Germinal center (tissue), 1 donor: ENCODE measurements around the gene SSX5.
"Not testable (repeated sequence)": the region's sequence is repeated elsewhere in the genome, so short reads cannot be mapped to it uniquely, and the experiment has no call there.

ENCODE experiments used
- DNase-seq: peaks from one replicate; pipeline ENCODE4 v3.0.0; 2012; ENCODE audit warnings: mixed read lengths, low spot score

The SSX5 gene, protein sequence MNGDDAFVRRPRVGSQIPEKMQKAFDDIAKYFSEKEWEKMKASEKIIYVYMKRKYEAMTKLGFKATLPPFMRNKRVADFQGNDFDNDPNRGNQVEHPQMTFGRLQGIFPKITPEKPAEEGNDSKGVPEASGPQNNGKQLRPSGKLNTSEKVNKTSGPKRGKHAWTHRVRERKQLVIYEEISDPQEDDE

DNA sequence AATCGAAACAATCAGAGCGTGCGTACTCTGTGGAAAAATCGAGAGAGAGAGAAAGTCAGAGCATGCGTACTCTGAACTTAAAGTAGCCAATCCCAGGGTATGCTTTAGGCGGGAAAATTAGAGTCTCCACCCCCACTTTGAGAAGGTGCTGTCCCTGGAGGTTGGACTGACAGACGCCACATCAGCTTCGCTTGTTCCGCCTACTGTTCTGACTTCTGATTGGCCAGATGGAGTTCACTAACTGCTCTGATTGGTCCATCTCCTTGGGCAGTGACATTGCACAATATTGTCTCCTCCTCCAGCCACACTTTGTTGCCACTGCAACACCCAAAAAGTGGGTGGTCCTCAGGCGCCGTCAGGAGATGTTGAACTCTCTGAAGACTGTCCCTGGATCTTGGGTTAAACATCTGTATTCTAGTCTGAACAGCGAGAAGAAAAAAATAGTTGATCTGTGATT lies at the start of gene SSX5:
TSS of gene SSX5 (minus strand) at position 51 of the 457 bp plus-strand sequence. CDS start 1,437 bp downstream, outside the sequence.
- DNase-seq: no peak

DNA sequence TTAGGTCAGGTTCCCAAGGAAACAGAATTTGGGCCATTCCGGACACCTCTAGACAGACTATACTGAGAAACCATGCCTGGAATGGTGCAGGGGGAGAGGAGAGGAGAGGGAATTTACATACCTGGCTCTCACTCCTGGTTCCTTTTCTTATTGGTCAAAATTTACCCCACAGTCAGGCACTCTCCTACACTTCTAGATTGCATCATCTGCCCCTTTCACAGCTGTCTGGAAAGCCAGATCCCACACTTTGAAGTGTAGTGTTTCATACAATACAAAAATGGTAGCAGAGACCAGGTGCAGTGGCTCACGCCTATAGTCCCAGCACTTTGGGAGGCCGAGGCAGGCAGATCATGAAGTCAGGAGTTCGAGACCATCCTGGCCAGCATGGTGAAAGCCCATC lies 27.6 kb upstream of the SSX5 start:
- not testable (repeated sequence) for DNase-seq

DNA sequence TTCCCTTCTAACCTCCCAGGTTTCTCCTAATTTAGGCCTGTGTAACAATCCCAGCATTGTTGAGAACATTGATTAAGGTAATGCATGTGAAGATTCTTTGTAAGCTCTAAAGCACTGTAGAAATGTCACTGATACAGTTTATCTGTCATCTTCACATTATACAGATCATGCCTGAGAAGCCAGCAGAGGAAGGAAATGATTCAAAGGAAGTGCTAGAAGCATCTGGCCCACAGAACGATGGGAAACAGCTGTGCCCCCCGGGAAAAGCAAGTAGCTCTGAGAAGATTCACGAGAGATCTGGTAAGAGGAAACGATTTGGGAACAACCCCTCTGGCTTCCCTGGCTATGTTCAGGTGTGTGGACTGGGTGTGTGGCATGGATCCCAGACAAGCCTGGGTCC lies 17.7 kb upstream of the SSX5 start:
- DNase-seq: not testable (repeated sequence)

DNA sequence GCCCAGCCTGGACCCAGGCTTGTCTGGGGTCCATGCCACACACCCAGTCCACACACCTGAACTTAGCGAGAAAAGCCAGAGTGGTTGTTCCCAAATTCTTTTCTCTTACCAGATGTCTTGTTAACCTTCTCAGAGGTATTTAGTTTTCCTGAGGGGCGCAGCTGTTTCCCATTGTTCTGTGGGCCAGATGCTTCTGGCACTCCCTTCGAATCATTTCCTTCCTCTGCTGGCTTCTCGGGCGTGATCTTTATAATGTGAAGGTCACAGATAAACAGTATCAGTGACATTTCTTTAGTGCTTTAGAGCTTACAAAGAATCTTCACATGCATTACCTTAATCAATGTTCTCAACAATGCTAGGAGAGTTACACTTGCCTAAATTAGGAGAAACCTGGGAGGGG lies 6.6 kb downstream of the SSX5 start:
- DNase-seq: not testable (repeated sequence)

DNA sequence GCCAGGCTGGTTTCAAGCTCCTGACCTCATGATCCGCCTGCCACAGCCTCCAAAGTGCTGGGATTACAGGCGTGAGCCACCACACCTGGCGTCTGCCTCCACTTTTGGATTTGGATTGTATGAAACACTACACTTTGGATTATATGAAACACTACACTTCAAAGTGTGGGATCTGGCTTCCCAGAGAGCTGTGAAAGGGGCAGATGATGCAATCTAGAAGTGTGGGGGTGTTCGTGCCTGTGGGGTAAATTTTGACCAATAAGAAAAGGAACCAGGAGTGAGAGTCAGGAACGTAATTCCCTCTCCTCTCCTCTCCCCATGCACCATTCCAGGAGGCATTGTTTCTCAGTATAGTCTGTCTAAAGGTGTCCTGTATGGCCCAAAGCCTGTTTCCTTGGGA lies 14.7 kb downstream of the SSX5 start:
- DNase-seq: not testable (repeated sequence)

DNA sequence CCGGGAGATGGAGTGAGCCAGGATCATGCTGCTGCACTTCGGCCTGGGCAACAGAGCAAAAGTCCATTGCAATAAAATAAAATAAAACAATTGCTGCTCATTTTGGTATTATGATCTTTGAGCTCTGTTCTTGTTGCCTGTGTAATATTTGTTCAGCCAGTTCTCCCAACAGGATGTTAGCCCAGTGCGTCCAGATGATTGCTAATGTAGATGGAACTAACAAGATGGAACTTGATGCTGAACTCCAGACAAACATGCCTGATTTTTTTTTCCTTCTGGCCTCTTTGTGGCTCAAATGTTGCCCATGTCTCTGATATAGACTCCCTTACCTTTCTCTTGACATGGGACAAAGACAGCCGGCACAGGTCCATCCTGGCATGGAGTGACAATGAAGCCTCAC lies 15.8 kb downstream of the SSX5 start:
- no peak for DNase-seq

DNA sequence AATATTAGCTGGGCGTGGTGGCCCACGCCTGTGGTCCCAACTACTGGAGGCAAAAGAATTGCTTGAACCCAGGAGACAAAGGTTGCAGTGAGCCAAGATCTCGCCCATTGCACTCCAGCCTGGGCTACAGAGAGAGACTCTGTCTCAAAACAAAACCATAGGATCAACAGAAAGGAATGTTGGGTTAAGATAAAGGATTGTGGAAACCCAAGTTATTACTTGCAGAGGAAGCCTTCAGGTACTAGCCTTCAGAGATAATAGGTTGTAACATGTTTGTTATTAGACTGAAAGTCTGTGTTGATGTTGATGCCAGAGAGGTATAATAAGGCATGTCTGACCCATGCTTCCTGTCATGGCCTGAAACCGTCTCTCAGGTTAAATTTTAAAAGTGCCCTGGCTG lies 16.9 kb downstream of the SSX5 start:
- no peak for DNase-seq

DNA sequence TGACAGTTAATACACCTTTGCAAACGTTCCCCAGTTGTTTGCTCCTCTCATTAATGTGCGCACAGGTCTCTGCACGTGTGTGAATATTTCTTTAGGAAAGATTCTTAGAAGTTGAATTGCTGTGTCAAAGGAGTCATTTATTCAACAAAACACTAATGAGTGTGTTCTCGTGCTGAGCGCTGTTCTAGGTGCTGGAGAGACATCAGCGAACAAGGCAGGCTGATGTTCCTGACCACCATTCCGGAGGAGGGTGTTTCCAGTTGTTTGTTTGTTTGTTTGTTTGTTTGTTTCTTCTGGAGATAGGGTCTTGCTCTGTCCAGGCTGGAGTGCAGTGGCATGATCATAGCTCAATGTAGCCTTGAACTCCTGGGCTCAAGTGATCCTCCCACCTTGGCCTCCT lies 30.3 kb downstream of the SSX5 start:
- DNase-seq: not testable (repeated sequence)

DNA sequence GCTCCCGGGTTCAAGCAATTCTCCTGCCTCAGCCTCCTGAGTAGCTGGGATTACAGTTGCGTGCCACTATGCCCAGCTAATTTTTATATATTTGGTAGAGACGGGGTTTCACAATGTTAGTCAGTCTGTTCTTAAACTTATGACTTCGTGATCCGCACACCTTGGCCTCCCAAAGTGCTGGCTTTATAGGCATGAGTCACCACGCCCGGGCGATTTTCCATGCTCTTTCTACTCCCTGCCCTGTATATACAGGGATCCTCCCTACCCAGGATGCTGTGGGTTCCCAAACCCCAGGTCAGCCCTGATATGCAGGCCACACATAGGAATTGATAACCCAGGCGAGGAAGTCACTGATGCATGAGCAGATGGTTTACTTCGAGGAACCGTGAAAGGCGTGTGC lies 31.4 kb downstream of the SSX5 start:
- no peak for DNase-seq

DNA sequence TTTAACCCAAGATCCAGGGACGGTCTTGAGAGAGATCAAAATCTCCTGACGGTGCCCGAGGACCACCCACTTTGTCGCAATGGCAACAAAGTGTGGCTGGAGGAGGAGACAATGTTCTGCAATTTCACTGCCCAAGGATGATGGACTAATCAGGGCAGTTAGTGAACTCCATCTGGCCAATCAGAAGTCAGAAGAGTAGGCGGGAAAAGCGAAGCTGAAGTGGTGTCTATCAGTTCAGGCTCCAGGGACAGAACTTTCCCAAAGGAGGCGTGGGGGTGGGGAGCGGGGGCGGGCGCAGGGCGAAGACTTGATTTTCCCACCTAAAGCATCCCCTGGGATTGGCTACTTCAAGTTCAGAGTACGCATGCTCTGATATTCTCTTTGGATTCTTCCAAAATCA lies 40.6 kb downstream of the SSX5 start:
- no peak for DNase-seq

DNA sequence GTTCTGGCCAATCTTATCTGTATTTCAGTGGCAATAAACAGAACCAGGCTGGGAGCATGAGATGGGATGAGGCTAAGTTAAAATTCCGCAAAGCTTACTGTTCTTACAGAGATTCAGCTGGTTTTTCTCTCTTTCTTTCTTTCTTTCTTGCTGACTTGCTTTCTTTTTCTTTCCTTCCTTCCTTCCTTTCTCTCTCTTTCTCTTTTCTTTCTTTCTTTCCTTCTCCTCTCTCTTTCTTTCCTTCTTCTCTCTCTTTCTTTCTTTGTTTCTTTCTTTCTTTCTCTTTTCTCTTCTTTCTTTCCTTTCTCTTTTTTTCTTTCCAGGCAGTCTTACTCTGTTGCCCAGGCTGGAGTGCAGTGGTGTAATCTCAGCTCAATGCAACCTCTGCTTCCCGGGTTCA lies 41.8 kb downstream of the SSX5 start:
- DNase-seq: no peak

DNA sequence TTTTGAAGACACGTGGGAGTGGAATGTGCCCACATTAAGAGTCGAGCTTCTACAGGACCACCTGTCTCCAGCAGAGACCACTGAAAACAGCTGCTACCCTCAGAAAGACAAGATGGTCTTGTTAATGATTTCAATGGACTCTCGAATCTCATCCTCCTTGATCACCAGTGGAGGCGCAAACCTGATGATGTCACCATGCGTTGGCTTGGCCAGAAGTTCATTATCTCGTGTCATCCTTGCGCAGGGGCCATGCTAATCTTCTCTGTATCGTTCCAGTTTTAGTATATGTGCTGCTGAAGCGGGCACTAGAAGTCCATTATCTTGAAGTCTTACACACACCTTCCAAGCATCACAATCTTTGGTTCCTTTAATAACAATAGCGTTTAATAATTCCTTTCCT lies 42.8 kb downstream of the SSX5 start:
- DNase-seq: no peak

DNA sequence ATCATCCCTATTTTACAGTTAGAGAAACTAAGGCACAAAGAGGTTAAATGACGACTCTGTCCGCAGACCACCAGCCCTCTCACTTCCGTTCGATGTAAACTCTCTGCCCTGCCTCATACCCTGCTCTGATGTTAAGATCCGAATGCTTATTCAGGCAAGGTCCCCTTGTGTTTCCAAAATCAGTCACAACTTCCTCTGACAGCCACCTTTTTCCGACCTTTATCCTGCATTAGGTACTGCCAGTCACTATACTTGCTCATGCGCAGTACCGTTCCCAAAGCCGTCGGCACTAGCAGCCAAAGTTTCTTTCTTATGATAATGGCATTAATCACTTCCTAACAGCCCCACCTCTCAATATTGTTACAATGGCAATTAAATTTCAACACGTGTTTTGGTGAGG lies 53.9 kb downstream of the SSX5 start:
- not testable (repeated sequence) for DNase-seq

DNA sequence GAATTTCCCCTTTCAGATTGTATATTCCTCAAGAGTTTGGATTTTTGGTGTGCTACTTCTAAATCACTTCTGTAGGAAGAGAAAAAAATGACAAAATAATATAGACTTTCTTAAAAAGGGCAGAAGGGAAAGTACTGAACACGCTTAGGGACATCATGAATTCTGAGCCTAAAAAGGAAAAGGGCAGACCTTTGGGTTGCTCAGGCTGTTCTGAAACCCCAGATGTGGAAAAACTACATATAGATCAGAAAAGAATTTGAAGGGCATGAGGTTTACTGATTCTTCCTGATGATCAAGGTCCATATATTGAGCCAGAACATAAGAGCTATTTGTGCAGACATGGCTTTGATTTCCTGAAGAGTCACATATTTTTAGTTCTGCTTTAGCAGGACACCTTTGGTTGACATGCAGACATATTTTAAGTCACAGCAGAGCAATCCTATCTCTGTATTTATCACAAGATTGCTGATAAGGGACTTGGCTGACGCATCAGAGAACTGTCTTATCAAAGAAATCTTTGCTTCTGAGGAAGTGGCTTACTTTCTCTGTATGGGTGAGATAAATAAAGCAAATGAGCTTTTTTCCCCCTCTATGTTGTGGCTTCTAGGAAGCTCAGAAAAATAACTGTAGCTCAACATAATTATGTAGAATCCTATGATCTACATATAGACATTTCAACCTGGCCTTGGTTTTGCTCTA lies 54.6 kb downstream of the SSX5 start:
- DNase-seq: not testable (repeated sequence)

DNA sequence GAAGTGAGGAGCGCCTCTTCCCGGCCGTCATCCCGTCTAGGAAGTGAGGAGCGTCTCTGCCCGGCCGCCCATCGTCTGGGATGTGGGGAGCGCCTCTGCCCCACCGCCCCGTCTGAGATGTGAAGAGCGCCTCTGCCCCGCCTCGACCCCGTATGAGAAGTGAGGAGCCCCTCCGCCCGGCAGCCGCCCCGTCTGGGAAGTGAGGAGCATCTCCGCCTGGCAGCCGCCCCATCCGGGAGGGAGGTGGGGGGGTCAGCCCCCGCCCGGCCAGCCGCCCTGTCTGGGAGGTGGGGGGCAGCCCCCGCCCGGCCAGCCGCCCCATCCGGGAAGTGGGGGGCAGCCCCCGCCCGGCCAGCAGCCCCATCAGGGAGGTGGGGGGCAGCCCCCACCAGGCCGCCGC lies 57.5 kb downstream of the SSX5 start:
- not testable (repeated sequence) for DNase-seq
